ENCODE results near the gene RANBP3. TPM values are rescaled to one million over a fixed set of nuclear protein-coding genes. Genes with fewer than 3 reads are reported as not detected.

Gene RANBP3
- total and polyA plus RNA-seq, 2 of the 8 experiments (the other 6 are each of a cell fraction or from before 2014, with no cell fraction given): 95.4 to 122 TPM

DNA sequence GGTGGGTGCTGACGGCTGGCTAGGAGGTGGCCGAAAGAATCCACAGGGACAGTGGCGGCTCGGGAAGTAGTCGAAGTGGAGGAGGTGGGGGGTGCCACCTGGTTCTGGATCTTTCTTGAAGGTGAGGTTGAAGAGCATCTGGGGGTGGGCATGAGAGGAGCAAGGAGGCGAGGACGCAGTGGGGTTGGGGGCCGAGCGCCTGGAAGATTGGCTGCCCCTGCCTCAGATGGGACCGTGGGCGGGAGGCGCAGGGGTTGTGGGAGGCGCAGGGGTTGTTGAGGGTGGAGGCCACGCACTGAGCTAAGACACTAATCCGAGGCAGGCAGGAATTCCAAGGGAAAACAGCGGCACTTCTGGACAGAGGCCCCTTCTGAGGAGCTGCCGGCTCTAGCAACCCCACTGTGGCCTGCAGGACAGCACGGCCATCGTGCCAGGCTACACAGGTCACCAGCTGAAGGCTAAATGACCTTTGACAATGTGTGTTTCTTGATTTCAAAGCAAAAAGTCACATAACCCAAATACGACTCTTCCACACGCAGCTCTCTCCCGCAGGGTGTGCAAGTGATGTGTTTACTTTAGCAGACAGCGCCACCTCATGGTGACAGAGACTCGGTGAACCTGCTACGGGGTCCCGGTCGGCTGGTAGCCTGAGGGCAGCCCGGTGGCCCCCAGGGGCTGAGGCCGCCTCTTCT, 44.1 kb upstream of the RANBP3 start:
- no peak overlapping the region for H3K18ac ChIP-seq (ENCODE audit: extremely low read depth, low read length)
- H2BK20ac ChIP-seq (ENCODE audit: low read length): no peak overlapping the region
- no peaks in the 10 kb centered on the region for H4K20me1 ChIP-seq (replicated peaks in 1 of 2; ENCODE audit: control insufficient read depth in 1 of 2, insufficient read depth in 2 of 2, low read length in 2 of 2)
- DNase-seq (ENCODE audit: low read depth in 1 of 2, low spot score in 2 of 2) (peak; percentile 46 to 95), FAIRE-seq (peak; percentile 71)
- CTCF ChIA-PET (ENCODE audit: partially characterized antibody): interaction anchor here (0.6 to 11.7 kb wide), 52 partner anchors 9 to 1049 kb away, joined by 3 to 306 read pairs (median 4); partner anchors contain the start of genes DUS3L and NRTN
- 0 out of 2 replicates have a peak overlapping the region, but pooled peaks have one; percentile 17 for H2BK12ac ChIP-seq (ENCODE audit: low read depth, low read length)
- WGBS, 2 experiments (ENCODE audit: extremely low coverage in 1 of 2, insufficient coverage in 1 of 2, insufficient read length in 1 of 2, insufficient replicate concordance in 2 of 2, low coverage in 1 of 2, low lambda C conversion rate in 2 of 2, missing lambda C conversion rate in 1 of 2): 47% methylated on average over 26 of the region's 29 CpGs; no CpG with 5 or more reads in 1 of the 2 experiments
- H2BK120ac ChIP-seq (replicated peaks; ENCODE audit: low read depth, low read length): no peak overlapping the region
- no peak overlapping the region for H2AK5ac ChIP-seq (ENCODE audit: low read depth, low read length)
- no peak overlapping the region for H3K56ac ChIP-seq (replicated peaks; ENCODE audit: insufficient read length, low read depth, low read length)
- peaks cover 0 to 4% (median under 1%) of the 10 kb centered on the region in 4 experiments; a peak in 4 of 7 replicates for H3K27me3 ChIP-seq (replicated peaks in 1 of 4; ENCODE audit: control insufficient read depth in 3 of 4, extremely low read depth in 1 of 4, insufficient read depth in 3 of 4, low read length in 3 of 4)
- no peaks in the 10 kb centered on the region for H3K36me3 ChIP-seq (ENCODE audit: control insufficient read depth in 2 of 4, insufficient read depth in 4 of 4, low read length in 3 of 4)
- no peak overlapping the region for H3K4ac ChIP-seq (replicated peaks; ENCODE audit: insufficient read length, low read depth, low read length)
- H3K23ac ChIP-seq (ENCODE audit: insufficient read length): no peak overlapping the region
- H3K27ac ChIP-seq (ENCODE audit: low read depth, low read length): no peak overlapping the region
- no peak overlapping the region for H4K5ac ChIP-seq (ENCODE audit: insufficient read length, low read depth, low read length)
- POLR2A ChIA-PET (ENCODE audit: partially characterized antibody): interaction anchor here (1.0 to 1.9 kb wide), 10 partner anchors 9 to 331 kb away, joined by 3 to 6 read pairs (median 4); partner anchors contain the start of gene RANBP3
- no peaks in the 10 kb centered on the region for H3K79me1 ChIP-seq (ENCODE audit: low read depth, low read length)
- no peak overlapping the region for H3K14ac ChIP-seq (ENCODE audit: insufficient read length)
- no peak overlapping the region for H2BK5ac ChIP-seq (ENCODE audit: low read depth, low read length)
- no peaks in the 10 kb centered on the region for H3K9me3 ChIP-seq (ENCODE audit: insufficient read depth in 2 of 2, low read depth in 1 of 2, low read length in 1 of 2)
- H2AFZ ChIP-seq (ENCODE audit: low read length): no peak overlapping the region
- H2BK15ac ChIP-seq (ENCODE audit: low read length): no peak overlapping the region
- peaks cover 0 to 6% (median 0%) of the 10 kb centered on the region in 4 experiments; a peak in 2 of 7 replicates for H3K4me1 ChIP-seq (replicated peaks in 1 of 4; ENCODE audit: control insufficient read depth in 3 of 4, insufficient read depth in 4 of 4, low read length in 3 of 4)
- H3K79me2 ChIP-seq (ENCODE audit: control insufficient read depth in 1 of 2, insufficient read depth in 2 of 2, low read length in 2 of 2): no peaks in the 10 kb centered on the region
- H3K4me3 ChIP-seq (ENCODE audit: extremely low read depth in 1 of 4, insufficient read depth in 2 of 4, low read depth in 3 of 4, low read length in 4 of 4): no peak overlapping the region; a peak in 2 of 8 replicates
- H3K9ac ChIP-seq (replicated peaks in 1 of 4; ENCODE audit: extremely low read depth in 1 of 4, low read depth in 3 of 4, low read length in 3 of 4): no peak overlapping the region
- H3K23me2 ChIP-seq (ENCODE audit: low read depth, low read length): no peaks in the 10 kb centered on the region
- no peak overlapping the region for H4K91ac ChIP-seq (replicated peaks; ENCODE audit: insufficient read length, low read length)
- H3K4me2 ChIP-seq (ENCODE audit: insufficient read depth in 1 of 2, low read depth in 2 of 2, low read length in 2 of 2): no peak overlapping the region
- peak overlapping the region; percentile 92; the same call in 1 of the 2 replicates for H4K8ac ChIP-seq (ENCODE audit: extremely low read depth, insufficient read depth, low read length)
- TF ChIP-seq ASH2L (IDR thresholded peaks at IDR 0.05; ENCODE audit: low read length) (no peak), SP4 (IDR thresholded peaks at IDR 0.05; ENCODE audit: low read length) (no peak), TEAD4 (IDR thresholded peaks at IDR 0.05; ENCODE audit: low read depth, low read length) (0 out of 2 replicates have a peak, but pooled peaks have one; percentile 47), E2F6 (IDR thresholded peaks at IDR 0.05) (no peak), NRF1 (IDR thresholded peaks at IDR 0.05; ENCODE audit: low read depth, low read length) (no peak), CREB1 (IDR thresholded peaks at IDR 0.05) (no peak; the same call in 1 of the 2 replicates), GTF2F1 (IDR thresholded peaks at IDR 0.05; ENCODE audit: borderline replicate concordance, low read depth, low read length) (no peak), SP2 (IDR thresholded peaks at IDR 0.05; ENCODE audit: low read length) (no peak), JUND (IDR thresholded peaks at IDR 0.05; ENCODE audit: low read length) (no peak), EZH2 (IDR thresholded peaks at IDR 0.05; ENCODE audit: low read depth, low read length, severe bottlenecking) (no peak), PHF8 (conservative IDR thresholded peaks at IDR 0.05; ENCODE audit: low read depth, low read length) (no peak), BRCA1 (IDR thresholded peaks at IDR 0.05; ENCODE audit: low read depth, low read length) (no peak)

All from H1 (cell line).